Epithelial cell of proximal tubule (primary cell): ENCODE results near the gene PKD2L2. TPM values are rescaled to one million over a fixed set of nuclear protein-coding genes. Genes with fewer than 3 reads are reported as not detected.

ENCODE experiments used
- DNase-seq: peaks from one replicate; pipeline ENCODE4 v3.0.0-alpha.2; 2011; ENCODE audit warnings: low read depth
- H3K4me3 ChIP-seq: 2 replicates; pipeline ENCODE4 v1.5.1; 2011; ENCODE audit warnings: low read depth, mild to moderate bottlenecking, low read length
- CTCF ChIP-seq: conservative IDR thresholded peaks from 2 replicates; pipeline ENCODE4 v1.5.1; 2012; ENCODE audit warnings: low read depth, mild to moderate bottlenecking, low read length
- total RNA-seq: library from RNA; depleted of rRNA; stranded (reverse); fragments of >200 nt; gene quantifications from 2 replicates; pipeline ENCODE4 v1.2.3, GENCODE V29; 2015

PKD2L2 gene
- total RNA-seq, 1 donor from 2014 or later = not detected

GRCh38 chr5:137989419-137989818 lies 100.2 kb downstream of the PKD2L2 start:
- no peak overlapping the region for H3K4me3 ChIP-seq
- no peak for TF ChIP-seq CTCF
- no peak for DNase-seq

Other genes with a start within 250 kb of the PKD2L2 start
- gene KLHL3, start 153.4 kb upstream of the PKD2L2 start, total RNA-seq = 1.1 and 2.5 TPM in 2 replicates
- gene HNRNPA0, start 135.1 kb upstream of the PKD2L2 start, total RNA-seq = 10.4 and 13.3 TPM in 2 replicates
- gene MYOT, start 21.6 kb upstream of the PKD2L2 start, total RNA-seq = not detected in 2 replicates
- 4.0 and 6.6 TPM in 2 replicates for gene FAM13B, start 143.6 kb downstream of the PKD2L2 start, total RNA-seq
- not detected in 2 replicates for gene WNT8A, start 194.6 kb downstream of the PKD2L2 start, total RNA-seq
- gene NME5, start 250.0 kb downstream of the PKD2L2 start, total RNA-seq = 1.0 and 3.1 TPM in 2 replicates